Nephron progenitor cell (in vitro differentiated cells): ENCODE results near the gene ATAD3B.
A peak's percentile ranks its signal among the peaks of the same experiment; 100 is the strongest.

Source experiments
- DNase-seq: peaks from one replicate; pipeline ENCODE4 v3.0.0; 2021
- H3K27ac Mint-ChIP-seq: 2 replicates; pipeline ENCODE4 v1.8.0; 2021; ENCODE audit warnings: mild to moderate bottlenecking, moderate library complexity, mixed read lengths
- H3K27me3 Mint-ChIP-seq: 2 replicates; pipeline ENCODE4 v1.8.0; 2021; ENCODE audit warnings: mild to moderate bottlenecking, low read depth, mixed read lengths; ENCODE audit not compliant: poor library complexity
- H3K36me3 Mint-ChIP-seq: 2 replicates; pipeline ENCODE4 v1.8.0; 2021; ENCODE audit warnings: low read depth, mixed read lengths
- H3K4me1 Mint-ChIP-seq: 2 replicates; pipeline ENCODE4 v1.8.0; 2021; ENCODE audit warnings: mixed read lengths
- H3K4me3 Mint-ChIP-seq: 2 replicates; pipeline ENCODE4 v1.8.0; 2021; ENCODE audit warnings: mild to moderate bottlenecking, moderate library complexity, mixed read lengths
- H3K9me3 Mint-ChIP-seq: 2 replicates; pipeline ENCODE4 v1.8.0; 2021; ENCODE audit warnings: mild to moderate bottlenecking, moderate library complexity, mixed read lengths
- CTCF ChIP-seq: fragments of 200-600 bp; sonication (generic); IDR thresholded peaks from 2 replicates; pipeline ENCODE4 v1.5.0; 2021; ENCODE audit warnings: antibody characterized with exemption

ATAD3B gene

GRCh38 chr1:1432274-1432950 lies 39.2 kb upstream of the ATAD3B start:
- H3K27me3 Mint-ChIP-seq: no peaks in the 10 kb centered on the region
- H3K4me1 Mint-ChIP-seq: peaks cover 47% of the 10 kb centered on the region

GRCh38 chr1:1432951-1433803 lies 38.4 kb upstream of the ATAD3B start:
- no peaks in the 10 kb centered on the region for H3K27me3 Mint-ChIP-seq
- TF ChIP-seq CTCF: no peak
- H3K9me3 Mint-ChIP-seq: peaks cover 5% of the 10 kb centered on the region
- DNase-seq: peak; percentile 69
- no peaks in the 10 kb centered on the region for H3K36me3 Mint-ChIP-seq
- H3K27ac Mint-ChIP-seq: peak overlapping the region; percentile 72
- peak overlapping the region; percentile 48 for H3K4me3 Mint-ChIP-seq
- H3K4me1 Mint-ChIP-seq: peaks cover 47% of the 10 kb centered on the region

More at GRCh38 chr1:1432274-1432950, 39.2 kb upstream of the ATAD3B start:
- Mint-ChIP-seq H3K27ac (peak overlapping the region; percentile 45), H3K9me3 (peaks cover 5% of the 10 kb centered on the region), H3K4me3 (peak overlapping the region; percentile 48), H3K36me3 (no peaks in the 10 kb centered on the region)
- no peak for TF ChIP-seq CTCF
- no peak for DNase-seq

- Mint-ChIP-seq H3K27me3 (no peaks in the 10 kb centered on the region), H3K9me3 (no peaks in the 10 kb centered on the region), H3K36me3 (no peaks in the 10 kb centered on the region), H3K4me3 (peak overlapping the region; percentile 32), H3K4me1 (peaks cover 47% of the 10 kb centered on the region), H3K27ac (peak overlapping the region; percentile 57)
- TF ChIP-seq CTCF: no peak
- peak; percentile 42 for DNase-seq
These were observed 37.8 kb upstream of the ATAD3B start for GRCh38 chr1:1433804-1434130.

GRCh38 chr1:1434131-1434823 lies 37.3 kb upstream of the ATAD3B start:
- Mint-ChIP-seq H3K4me1 (peaks cover 48% of the 10 kb centered on the region), H3K27ac (no peak overlapping the region), H3K27me3 (no peaks in the 10 kb centered on the region), H3K36me3 (no peaks in the 10 kb centered on the region), H3K4me3 (no peak overlapping the region), H3K9me3 (no peaks in the 10 kb centered on the region)
- TF ChIP-seq CTCF: no peak
- peak; percentile 53 for DNase-seq

GRCh38 chr1:1434824-1435105 lies 36.8 kb upstream of the ATAD3B start:
- no peak for DNase-seq
- H3K36me3 Mint-ChIP-seq: no peaks in the 10 kb centered on the region
- peaks cover 44% of the 10 kb centered on the region for H3K4me1 Mint-ChIP-seq
- no peak for TF ChIP-seq CTCF
- no peaks in the 10 kb centered on the region for H3K27me3 Mint-ChIP-seq
- peak overlapping the region; percentile 77 for H3K4me3 Mint-ChIP-seq
- no peaks in the 10 kb centered on the region for H3K9me3 Mint-ChIP-seq
- peak overlapping the region; percentile 90 for H3K27ac Mint-ChIP-seq
